Measurements from ENCODE around the gene DMRT1. TPM values are rescaled to one million over a fixed set of nuclear protein-coding genes. Genes with fewer than 3 reads are reported as not detected.

Gene DMRT1
- total RNA-seq, 1 experiment from 2014 or later, result 0.47 TPM

GRCh38 chr9:965497-965896, 124.0 kb downstream of the DMRT1 start:
- H3K9me3 ChIP-seq (ENCODE audit: control insufficient read depth in 1 of 2, insufficient read depth in 1 of 2, low read depth in 1 of 2, low read length in 2 of 2), result no peaks in the 10 kb centered on the region
- BruUV-seq (replicated peaks), result no TSS peak
- RAD21 ChIA-PET (ENCODE audit: low non-redundant PET in 1 of 2, low total read pairs in 2 of 2, uncharacterized antibody in 2 of 2, unreplicated experiment in 2 of 2), result no interaction called here
- CTCF ChIA-PET, result no interaction called here
- H3K4me2 ChIP-seq (ENCODE audit: low read length), result no peak overlapping the region
- no peaks in the 10 kb centered on the region for H3K4me1 ChIP-seq (ENCODE audit: control insufficient read depth in 1 of 2, insufficient read depth in 2 of 2, low read length in 2 of 2)
- no peaks in the 10 kb centered on the region for H3K79me2 ChIP-seq (ENCODE audit: insufficient read depth, low read length)
- H3K9ac ChIP-seq (ENCODE audit: low read length), result no peak overlapping the region
- no peak overlapping the region for H2AFZ ChIP-seq (ENCODE audit: low read depth, low read length, poor library complexity, severe bottlenecking)
- no peak for DNase-seq (ENCODE audit: low read depth, low spot score)
- POLR2A ChIA-PET, result no interaction called here
- ATAC-seq, result no peak
- no peak overlapping the region for H3K27ac ChIP-seq (ENCODE audit: low read depth, low read length)
- intact Hi-C loops (cut with micrococcal nuclease), result no loop called here
- no peak overlapping the region for H3K4me3 ChIP-seq (replicated peaks in 1 of 2; ENCODE audit: low read depth in 1 of 2, low read length in 2 of 2)
- no peaks in the 10 kb centered on the region for H3K36me3 ChIP-seq (ENCODE audit: control insufficient read depth in 1 of 2, insufficient read depth in 2 of 2, low read length in 2 of 2)
- TF ChIP-seq SRF (IDR thresholded peaks at IDR 0.05; ENCODE audit: low read depth) (no peak), YY1 (IDR thresholded peaks at IDR 0.05; ENCODE audit: extremely low read depth, insufficient replicate concordance, low read depth, low read length) (no peak), ZFX (IDR thresholded peaks at IDR 0.05) (no peak), REST (IDR thresholded peaks at IDR 0.05; ENCODE audit: low read depth) (no peak), POLR2AphosphoS5 (IDR thresholded peaks at IDR 0.05; ENCODE audit: low read depth, low read length) (no peak), EZH2phosphoT487 (IDR thresholded peaks at IDR 0.05; ENCODE audit: borderline replicate concordance) (no peak), CBX3 (IDR thresholded peaks at IDR 0.05; ENCODE audit: low read depth) (no peak), ELF1 (IDR thresholded peaks at IDR 0.05; ENCODE audit: borderline replicate concordance, low read depth) (no peak), RAD21 (IDR thresholded peaks at IDR 0.05; ENCODE audit: low read depth) (no peak), MAX (IDR thresholded peaks at IDR 0.05) (no peak), SIN3A (IDR thresholded peaks at IDR 0.05; ENCODE audit: low read depth) (no peak), TCF7L2 (IDR thresholded peaks at IDR 0.05; ENCODE audit: borderline replicate concordance, extremely low read depth, insufficient read depth, insufficient read length) (no peak)
- no peaks in the 10 kb centered on the region for H3K9me2 ChIP-seq (ENCODE audit: insufficient read depth)
- peaks cover 33% of the 10 kb centered on the region for H3K27me3 ChIP-seq (ENCODE audit: insufficient read depth, low read length)
- H4K20me1 ChIP-seq (ENCODE audit: insufficient read depth), result no peaks in the 10 kb centered on the region
